Upper lobe of left lung (tissue), 4 donors: ENCODE measurements around the gene ABCA7.
A peak's percentile ranks its signal among the peaks of the same experiment; 100 is the strongest.

Source experiments
- EP300 ChIP-seq, 4 donors: sonication (generic); formaldehyde crosslinking; IDR thresholded peaks; one replicate each; pipeline ENCODE4 v1.5.1; 2017; ENCODE audit warnings: antibody characterized with exemption in 4 of 4, control low read depth in 2 of 4
- POLR2A ChIP-seq, 4 donors: fragments of 450-650 bp; IDR thresholded peaks; one replicate each; pipeline ENCODE4 v1.5.1; 2016 to 2017; ENCODE audit warnings: antibody characterized with exemption in 4 of 4, mild to moderate bottlenecking in 2 of 4
- TF ChIP-seq, protein P1 (sequence below), 6 experiments: fragments of 450-650 bp in 4 of 6; fragments of 200-600 bp in 2 of 6; sonication (generic) in 2 of 6; IDR thresholded peaks; one replicate each; pipeline ENCODE4 v1.5.1; 2016 to 2019; ENCODE audit warnings: antibody characterized with exemption in 6 of 6

DNA sequence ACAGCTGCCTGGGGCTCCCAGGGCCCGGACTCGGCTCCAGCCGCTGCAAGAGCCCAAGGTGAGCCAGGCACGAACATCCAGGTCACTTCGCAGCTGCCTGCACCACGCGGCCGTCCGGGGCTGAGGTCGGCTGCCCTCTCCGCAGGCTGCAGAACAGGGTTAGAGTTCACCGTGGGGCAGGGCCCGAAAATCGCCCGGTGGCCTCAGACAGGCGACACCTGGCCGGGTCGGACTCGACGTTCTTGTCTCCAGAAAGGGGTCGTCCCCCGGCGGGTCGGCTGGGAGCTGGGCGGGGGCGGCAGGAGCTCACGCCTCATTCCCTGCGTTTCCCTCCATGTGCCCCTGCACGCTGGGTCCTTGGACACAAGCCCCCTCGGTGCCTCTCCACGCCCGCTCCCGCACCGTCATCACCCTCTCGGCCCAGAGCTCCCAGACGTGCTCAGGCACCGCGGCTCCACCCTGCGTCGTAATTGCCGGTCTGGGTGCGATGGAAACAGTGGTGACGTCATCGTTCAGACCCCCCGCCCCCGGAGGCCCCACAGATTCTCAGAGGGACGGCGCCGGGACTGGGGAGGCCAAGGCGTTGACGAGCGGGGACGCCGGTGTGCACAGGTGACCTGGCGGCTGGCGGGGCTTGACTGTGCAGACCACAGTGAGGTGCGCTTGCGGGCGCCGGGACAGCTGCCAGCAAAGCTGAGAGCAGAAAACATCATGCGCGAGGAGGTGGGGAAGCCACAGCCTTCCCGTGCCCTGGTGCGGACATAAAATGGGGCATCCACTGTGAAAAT lies 43.7 kb upstream of the ABCA7 start:
- TF ChIP-seq, protein P1, sequence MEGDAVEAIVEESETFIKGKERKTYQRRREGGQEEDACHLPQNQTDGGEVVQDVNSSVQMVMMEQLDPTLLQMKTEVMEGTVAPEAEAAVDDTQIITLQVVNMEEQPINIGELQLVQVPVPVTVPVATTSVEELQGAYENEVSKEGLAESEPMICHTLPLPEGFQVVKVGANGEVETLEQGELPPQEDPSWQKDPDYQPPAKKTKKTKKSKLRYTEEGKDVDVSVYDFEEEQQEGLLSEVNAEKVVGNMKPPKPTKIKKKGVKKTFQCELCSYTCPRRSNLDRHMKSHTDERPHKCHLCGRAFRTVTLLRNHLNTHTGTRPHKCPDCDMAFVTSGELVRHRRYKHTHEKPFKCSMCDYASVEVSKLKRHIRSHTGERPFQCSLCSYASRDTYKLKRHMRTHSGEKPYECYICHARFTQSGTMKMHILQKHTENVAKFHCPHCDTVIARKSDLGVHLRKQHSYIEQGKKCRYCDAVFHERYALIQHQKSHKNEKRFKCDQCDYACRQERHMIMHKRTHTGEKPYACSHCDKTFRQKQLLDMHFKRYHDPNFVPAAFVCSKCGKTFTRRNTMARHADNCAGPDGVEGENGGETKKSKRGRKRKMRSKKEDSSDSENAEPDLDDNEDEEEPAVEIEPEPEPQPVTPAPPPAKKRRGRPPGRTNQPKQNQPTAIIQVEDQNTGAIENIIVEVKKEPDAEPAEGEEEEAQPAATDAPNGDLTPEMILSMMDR (IDR thresholded peaks at IDR 0.05) = peak in 1 of 6 experiments; percentile 3
- TF ChIP-seq EP300 (IDR thresholded peaks at IDR 0.05) (no peak), POLR2A (IDR thresholded peaks at IDR 0.05) (no peak)
